ENCODE data around the gene OR11H7.

The OR11H7 gene

DNA sequence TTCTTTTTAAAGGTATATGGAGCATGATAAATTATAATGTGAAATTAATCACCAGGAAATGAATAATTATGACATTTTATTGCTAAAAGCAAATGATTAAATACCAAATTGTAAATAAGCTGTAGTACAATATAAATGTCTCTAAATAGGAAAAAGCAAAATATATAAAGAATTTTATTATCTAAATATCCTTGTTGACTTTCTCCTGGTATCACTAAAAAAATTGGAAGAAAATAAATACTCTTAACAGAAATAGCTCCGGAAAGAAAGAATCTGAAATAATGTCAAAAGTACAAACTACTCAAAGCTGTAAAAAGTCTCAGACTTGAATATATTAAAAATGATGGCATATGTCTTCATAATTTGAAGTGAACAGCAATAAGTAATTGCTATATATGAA, at the start of gene OR11H7:
TSS of gene OR11H7 (plus strand) at position 301 of the 400 bp plus-strand sequence.
- Histone ChIP-seq H3K36me3 (ENCODE audit: control insufficient read depth, insufficient read depth, low read length) (no peaks in the 10 kb centered on the region), H3K27me3 (replicated peaks; ENCODE audit: control insufficient read depth, insufficient read depth, low read length) (no peaks in the 10 kb centered on the region), H3K4me3 (replicated peaks; ENCODE audit: low read depth, low read length) (no peak within 1 kb of the TSS)
- no peak for TF ChIP-seq CTCF (IDR thresholded peaks at IDR 0.05; ENCODE audit: insufficient read depth, low read length, poor library complexity, severe bottlenecking)
- no peak for DNase-seq (ENCODE audit: extremely low read depth, insufficient read length)

GRCh38 chr14:20179218-20179617, 49.6 kb upstream of the OR11H7 start:
- DNase-seq (ENCODE audit: extremely low read depth, insufficient read length) = no peak
- H3K4me3 ChIP-seq (replicated peaks; ENCODE audit: low read depth, low read length) = no peak overlapping the region
- H3K27me3 ChIP-seq (replicated peaks; ENCODE audit: control insufficient read depth, insufficient read depth, low read length) = no peaks in the 10 kb centered on the region
- H3K36me3 ChIP-seq (ENCODE audit: control insufficient read depth, insufficient read depth, low read length) = no peaks in the 10 kb centered on the region
- no peak for TF ChIP-seq CTCF (IDR thresholded peaks at IDR 0.05; ENCODE audit: insufficient read depth, low read length, poor library complexity, severe bottlenecking)

DNA sequence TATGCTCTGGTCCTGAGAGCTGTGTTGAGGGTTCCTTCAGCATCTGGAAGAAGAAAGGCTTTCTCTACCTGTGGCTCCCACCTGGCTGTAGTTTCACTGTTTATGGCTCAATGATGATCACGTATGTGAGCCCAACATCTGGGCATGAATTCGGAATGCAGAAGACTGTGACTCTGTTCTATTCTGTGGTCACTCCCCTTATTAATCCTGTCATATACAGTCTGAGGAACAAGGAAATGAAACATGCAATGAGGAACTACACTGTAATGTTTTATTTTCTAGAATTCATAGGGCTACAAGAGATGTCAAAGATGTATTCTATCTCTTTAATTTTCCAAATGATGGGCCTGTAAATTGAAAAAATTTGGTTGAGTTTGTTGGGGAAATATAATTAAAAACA, 48.9 kb upstream of the OR11H7 start:
- TF ChIP-seq CTCF (IDR thresholded peaks at IDR 0.05; ENCODE audit: insufficient read depth, low read length, poor library complexity, severe bottlenecking) = no peak
- DNase-seq (ENCODE audit: extremely low read depth, insufficient read length) = no peak
- H3K4me3 ChIP-seq (replicated peaks; ENCODE audit: low read depth, low read length) = no peak overlapping the region
- H3K27me3 ChIP-seq (replicated peaks; ENCODE audit: control insufficient read depth, insufficient read depth, low read length) = no peaks in the 10 kb centered on the region
- H3K36me3 ChIP-seq (ENCODE audit: control insufficient read depth, insufficient read depth, low read length) = no peaks in the 10 kb centered on the region

DNA sequence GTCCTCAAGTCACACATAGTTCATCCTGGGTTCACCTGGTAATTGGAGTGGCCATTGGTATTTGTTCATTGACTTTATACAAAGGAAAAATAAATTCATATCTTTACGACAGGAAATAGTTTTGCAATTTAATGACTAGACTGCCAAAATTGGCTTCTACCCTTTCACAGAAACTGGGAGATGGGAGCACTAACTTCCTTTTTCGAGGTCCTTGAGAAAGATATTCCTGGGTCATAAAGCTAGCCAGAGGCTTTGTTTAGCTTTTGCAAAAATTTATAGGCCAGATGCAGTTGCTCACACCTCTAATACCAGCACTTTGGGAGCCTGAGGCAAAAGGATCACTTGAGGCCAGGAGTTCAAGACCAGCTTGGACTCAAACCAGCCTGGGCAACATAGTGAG, 48.3 kb upstream of the OR11H7 start:
- H3K36me3 ChIP-seq (ENCODE audit: control insufficient read depth, insufficient read depth, low read length) = no peaks in the 10 kb centered on the region
- DNase-seq (ENCODE audit: extremely low read depth, insufficient read length) = no peak
- H3K27me3 ChIP-seq (replicated peaks; ENCODE audit: control insufficient read depth, insufficient read depth, low read length) = no peaks in the 10 kb centered on the region
- no peak overlapping the region for H3K4me3 ChIP-seq (replicated peaks; ENCODE audit: low read depth, low read length)
- TF ChIP-seq CTCF (IDR thresholded peaks at IDR 0.05; ENCODE audit: insufficient read depth, low read length, poor library complexity, severe bottlenecking) = no peak

GRCh38 chr14:20184181-20184580, 44.6 kb upstream of the OR11H7 start:
- Histone ChIP-seq H3K27me3 (replicated peaks; ENCODE audit: control insufficient read depth, insufficient read depth, low read length) (no peaks in the 10 kb centered on the region), H3K4me3 (replicated peaks; ENCODE audit: low read depth, low read length) (no peak overlapping the region), H3K36me3 (ENCODE audit: control insufficient read depth, insufficient read depth, low read length) (no peaks in the 10 kb centered on the region)
- TF ChIP-seq CTCF (IDR thresholded peaks at IDR 0.05; ENCODE audit: insufficient read depth, low read length, poor library complexity, severe bottlenecking) = no peak
- DNase-seq (ENCODE audit: extremely low read depth, insufficient read length) = no peak

GRCh38 chr14:20190596-20190995, 38.2 kb upstream of the OR11H7 start, which contains the start of gene OR11G2:
TSS of gene OR11G2 (plus strand) at chr14:20190896. CDS start at chr14:20197438, 6,542 bp downstream.
- no peak for TF ChIP-seq CTCF (IDR thresholded peaks at IDR 0.05; ENCODE audit: insufficient read depth, low read length, poor library complexity, severe bottlenecking)
- DNase-seq (ENCODE audit: extremely low read depth, insufficient read length) = no peak
- Histone ChIP-seq H3K4me3 (replicated peaks; ENCODE audit: low read depth, low read length) (no peak within 1 kb of the TSS), H3K36me3 (ENCODE audit: control insufficient read depth, insufficient read depth, low read length) (no peaks in the 10 kb centered on the region), H3K27me3 (replicated peaks; ENCODE audit: control insufficient read depth, insufficient read depth, low read length) (no peaks in the 10 kb centered on the region)
